Activated naive CD8-positive, alpha-beta T cell treated with anti-CD3 and anti-CD28 coated beads, Interleukin-2, amount 50 U/mL, for 16 hours (primary cell): ENCODE results near the gene TMEM267.
A peak's percentile ranks its signal among the peaks of the same experiment; 100 is the strongest.
"Not testable (repeated sequence)": the region's sequence is repeated elsewhere in the genome, so short reads cannot be mapped to it uniquely, and the experiment has no call there.

Experiments used
- DNase-seq: peaks from one replicate; pipeline ENCODE4 v3.0.0-alpha.2; 2020; ENCODE audit warnings: low read depth, low spot score

Gene TMEM267

DNA sequence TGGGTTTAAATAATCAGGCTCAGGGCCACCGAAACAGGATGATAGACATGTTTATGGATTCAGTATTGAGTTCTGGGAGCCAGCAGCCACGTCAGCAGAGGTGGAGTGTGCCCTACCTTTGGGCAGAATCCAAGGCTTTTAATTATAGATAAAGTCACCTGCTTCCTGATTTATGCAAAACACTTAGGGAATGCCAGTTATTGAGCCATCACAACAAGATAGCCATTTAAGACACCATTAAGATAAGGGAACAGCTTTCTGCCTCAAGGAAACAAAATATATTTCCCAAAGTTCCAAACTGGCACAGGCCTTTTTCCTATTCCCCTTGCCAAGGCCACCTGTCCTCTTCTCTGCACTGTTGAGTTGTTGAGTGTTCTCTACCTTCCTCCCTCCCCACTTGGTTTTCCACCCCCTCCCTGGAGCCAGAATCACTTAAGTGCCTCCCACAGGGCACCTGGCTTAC lies 73.8 kb downstream of the TMEM267 start:
- DNase-seq: no peak

GRCh38 chr5:43402524-43403066 lies 81.1 kb downstream of the TMEM267 start:
- DNase-seq: not testable (repeated sequence)

- no peak for DNase-seq
Measured at GRCh38 chr5:43401827-43402226, 81.8 kb downstream of the TMEM267 start.

DNA sequence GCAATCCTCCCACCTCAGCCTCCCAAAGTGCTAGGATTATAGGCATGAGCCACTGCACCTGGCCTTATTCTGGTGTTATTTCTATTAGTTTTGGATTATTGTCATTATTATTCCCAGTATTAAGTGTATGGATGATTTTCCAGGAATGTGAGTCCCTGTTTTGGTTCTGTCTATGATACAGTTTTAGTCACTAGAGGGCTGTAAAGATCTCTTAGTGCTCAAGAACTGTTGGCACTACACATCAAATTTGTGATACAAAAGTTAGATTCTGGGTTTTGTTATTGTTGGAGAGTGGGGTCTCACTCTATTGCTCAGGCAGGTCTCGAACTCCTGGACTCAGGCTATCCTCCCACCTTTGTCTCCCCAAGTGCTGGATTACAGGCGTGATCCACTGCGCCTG lies 83.6 kb downstream of the TMEM267 start:
- DNase-seq: no peak

DNA sequence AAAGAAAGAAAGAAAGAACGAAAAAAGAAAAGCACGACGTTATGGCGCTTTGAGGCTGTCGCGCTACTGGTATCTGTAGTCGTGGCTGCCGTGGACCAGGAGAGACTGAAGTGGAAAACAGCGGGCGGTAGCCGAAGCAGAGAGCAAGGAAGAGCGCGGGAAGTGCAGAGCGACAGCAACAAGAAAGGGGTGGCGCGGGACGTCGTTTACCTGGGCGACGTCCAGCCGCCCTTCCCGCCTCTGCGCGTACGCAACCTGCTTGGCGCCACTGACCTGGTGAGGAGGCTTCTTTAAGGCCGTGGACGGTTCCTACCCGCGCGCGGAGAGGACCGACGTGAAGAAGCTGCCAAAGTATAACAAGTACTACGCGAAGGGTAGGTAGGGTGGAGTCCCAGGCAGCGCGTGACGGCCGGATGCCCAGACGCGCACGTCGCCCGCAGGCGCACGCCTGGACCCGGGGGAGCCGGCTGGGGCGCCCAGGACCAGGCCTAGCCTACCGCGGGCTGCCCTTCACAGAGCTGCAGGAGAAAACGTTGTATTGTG lies 86.8 kb downstream of the TMEM267 start:
- DNase-seq: peak; percentile 17
